Immature natural killer cell (primary cell): Measurements from ENCODE around the gene YAP1. TPM values are rescaled to one million over a fixed set of nuclear protein-coding genes. Genes with fewer than 3 reads are reported as not detected.

Experiments used
- DNase-seq, 3 donors: peaks; one replicate each; pipeline ENCODE4 v3.0.0; 2022; ENCODE audit warnings: mixed read lengths in 1 of 3
- H3K27ac Mint-ChIP-seq, 6 donors: one replicate each; pipeline ENCODE4 v1.8.0; 2020; ENCODE audit warnings: mixed read lengths in 6 of 6, mild to moderate bottlenecking in 5 of 6, inconsistent platforms in 4 of 6, moderate library complexity in 3 of 6
- H3K27me3 Mint-ChIP-seq, 3 donors: one replicate each; pipeline ENCODE4 v1.8.0; 2020 to 2021; ENCODE audit warnings: low read depth in 3 of 3, mild to moderate bottlenecking in 3 of 3, mixed read lengths in 3 of 3, moderate library complexity in 3 of 3, inconsistent platforms in 1 of 3
- H3K36me3 Mint-ChIP-seq, 3 donors: one replicate each; pipeline ENCODE4 v1.8.0; 2020; ENCODE audit warnings: mixed read lengths in 3 of 3, inconsistent platforms in 2 of 3, mild to moderate bottlenecking in 2 of 3
- H3K4me1 Mint-ChIP-seq, 2 donors: one replicate each; pipeline ENCODE4 v1.8.0; 2020; ENCODE audit warnings: inconsistent platforms in 2 of 2, mild to moderate bottlenecking in 2 of 2, mixed read lengths in 2 of 2, moderate library complexity in 1 of 2
- H3K4me3 Mint-ChIP-seq, 5 donors: one replicate each; pipeline ENCODE4 v1.8.0; 2020; ENCODE audit warnings: mild to moderate bottlenecking in 5 of 5, mixed read lengths in 5 of 5, inconsistent platforms in 3 of 5, moderate library complexity in 3 of 5
- H3K9me3 Mint-ChIP-seq, 6 donors: one replicate each; pipeline ENCODE4 v1.8.0; 2020; ENCODE audit warnings: mild to moderate bottlenecking in 6 of 6, mixed read lengths in 6 of 6, inconsistent platforms in 4 of 6, moderate library complexity in 3 of 6
- polyA plus RNA-seq, 3 donors: library from polyadenylated mRNA; unstranded; fragments of 300-500 nt; fragmentation: Illumina TruSeq; gene quantifications; one replicate each; pipeline ENCODE4 v1.2.3, GENCODE V29; 2021

Gene YAP1
- polyA plus RNA-seq, 3 donors from 2014 or later: not detected

GRCh38 chr11:102205805-102206204 lies 95.6 kb downstream of the YAP1 start:
- Mint-ChIP-seq H3K4me1 (no peaks in the 10 kb centered on the region), H3K27me3 (peaks cover 5 to 10% (median 7%) of the 10 kb centered on the region in 3 donors), H3K4me3 (no peak overlapping the region)

GRCh38 chr11:102208835-102209234 lies 98.6 kb downstream of the YAP1 start:
- H3K27ac Mint-ChIP-seq: no peak overlapping the region
- peaks cover 3 to 7% (median 5%) of the 10 kb centered on the region in 3 donors for H3K27me3 Mint-ChIP-seq
- no peak for DNase-seq
- H3K4me1 Mint-ChIP-seq: no peaks in the 10 kb centered on the region
- H3K36me3 Mint-ChIP-seq: no peaks in the 10 kb centered on the region
- no peak overlapping the region for H3K4me3 Mint-ChIP-seq
- peaks cover 0 to 2% (median 0%) of the 10 kb centered on the region in 6 donors for H3K9me3 Mint-ChIP-seq

More at GRCh38 chr11:102205805-102206204, 95.6 kb downstream of the YAP1 start:
- no peak for DNase-seq
- H3K36me3 Mint-ChIP-seq: no peaks in the 10 kb centered on the region
- peaks cover 0 to 2% (median 0%) of the 10 kb centered on the region in 6 donors for H3K9me3 Mint-ChIP-seq
- no peak overlapping the region for H3K27ac Mint-ChIP-seq

DNA sequence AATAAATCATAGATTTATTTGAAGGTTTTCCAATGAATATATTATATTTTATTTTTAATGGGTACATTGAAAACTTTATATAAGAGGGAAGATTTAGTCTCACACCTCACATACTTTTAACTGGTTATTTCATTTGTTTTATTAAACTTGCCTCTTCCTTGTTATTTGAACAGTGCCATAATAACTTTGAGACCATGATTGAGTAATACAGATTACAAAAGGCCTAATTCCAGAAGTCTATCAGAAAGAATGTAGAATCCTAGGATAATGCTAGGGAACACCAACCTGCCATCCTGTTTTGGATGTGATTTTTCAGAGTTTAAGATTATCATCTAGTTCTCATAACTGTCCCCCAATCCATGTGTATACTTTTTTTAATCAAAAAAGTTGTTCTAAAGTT lies 104.4 kb downstream of the YAP1 start:
- H3K27ac Mint-ChIP-seq: no peak overlapping the region
- no peaks in the 10 kb centered on the region for H3K9me3 Mint-ChIP-seq

GRCh38 chr11:102216433-102217075 lies 106.3 kb downstream of the YAP1 start:
- Mint-ChIP-seq H3K27ac (no peak overlapping the region), H3K27me3 (peaks cover 0 to 6% (median 3%) of the 10 kb centered on the region in 3 donors), H3K4me3 (no peak overlapping the region), H3K4me1 (no peaks in the 10 kb centered on the region), H3K36me3 (no peaks in the 10 kb centered on the region), H3K9me3 (peaks cover 0 to 2% (median 0%) of the 10 kb centered on the region in 6 donors)
- DNase-seq: no peak

More for the DNA sequence above, 104.4 kb downstream of the YAP1 start:
- Mint-ChIP-seq H3K36me3 (no peaks in the 10 kb centered on the region), H3K4me3 (no peak overlapping the region), H3K27me3 (peaks cover 0 to 5% (median 4%) of the 10 kb centered on the region in 3 donors), H3K4me1 (no peaks in the 10 kb centered on the region)
- DNase-seq: no peak

GRCh38 chr11:102220728-102221467 lies 110.7 kb downstream of the YAP1 start:
- no peak overlapping the region for H3K4me3 Mint-ChIP-seq
- no peaks in the 10 kb centered on the region for H3K4me1 Mint-ChIP-seq
- peaks cover 0 to 6% (median 5%) of the 10 kb centered on the region in 3 donors for H3K27me3 Mint-ChIP-seq
- no peaks in the 10 kb centered on the region for H3K36me3 Mint-ChIP-seq
- no peak overlapping the region for H3K27ac Mint-ChIP-seq
- no peak for DNase-seq
- H3K9me3 Mint-ChIP-seq: peaks cover 0 to 2% (median 0%) of the 10 kb centered on the region in 6 donors

DNA sequence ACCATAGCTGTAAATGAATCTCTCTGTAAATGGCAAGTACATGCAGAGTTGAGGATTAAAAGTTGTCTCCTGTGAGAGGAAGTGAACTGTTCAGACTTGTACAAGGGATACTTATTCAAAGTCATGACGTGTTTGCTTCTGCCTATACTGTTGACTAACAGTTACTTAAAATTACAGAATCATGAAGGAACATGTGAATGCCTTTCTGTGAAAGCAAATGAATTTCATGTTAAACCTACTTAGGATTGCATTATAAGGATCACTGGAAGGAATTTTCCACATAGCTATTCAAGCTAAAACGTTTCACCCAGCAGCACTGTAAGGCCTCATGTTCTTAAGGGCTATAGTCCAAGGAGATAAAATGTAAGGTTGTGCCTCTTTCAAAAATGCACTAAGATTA lies 113.6 kb downstream of the YAP1 start:
- H3K36me3 Mint-ChIP-seq: no peaks in the 10 kb centered on the region
- H3K27me3 Mint-ChIP-seq: peaks cover 0 to 5% (median 3%) of the 10 kb centered on the region in 3 donors
- peaks cover 0 to 4% (median 0%) of the 10 kb centered on the region in 6 donors for H3K9me3 Mint-ChIP-seq
- no peak overlapping the region for H3K4me3 Mint-ChIP-seq
- no peak for DNase-seq
- H3K4me1 Mint-ChIP-seq: no peaks in the 10 kb centered on the region
- no peak overlapping the region for H3K27ac Mint-ChIP-seq

GRCh38 chr11:102225689-102226568 lies 115.7 kb downstream of the YAP1 start:
- no peaks in the 10 kb centered on the region for H3K36me3 Mint-ChIP-seq
- no peak overlapping the region for H3K27ac Mint-ChIP-seq
- no peak overlapping the region for H3K4me3 Mint-ChIP-seq
- peaks cover 0 to 2% (median 2%) of the 10 kb centered on the region in 3 donors for H3K27me3 Mint-ChIP-seq
- peaks cover 0 to 4% (median 0%) of the 10 kb centered on the region in 6 donors for H3K9me3 Mint-ChIP-seq
- H3K4me1 Mint-ChIP-seq: no peaks in the 10 kb centered on the region
- no peak for DNase-seq

- Mint-ChIP-seq H3K4me1 (no peaks in the 10 kb centered on the region), H3K9me3 (peaks cover 0 to 4% (median 0%) of the 10 kb centered on the region in 6 donors), H3K27me3 (peaks cover 0 to 4% (median 2%) of the 10 kb centered on the region in 3 donors), H3K4me3 (no peak overlapping the region), H3K27ac (no peak overlapping the region), H3K36me3 (no peaks in the 10 kb centered on the region)
- no peak for DNase-seq
Observed at GRCh38 chr11:102226702-102227490, 116.6 kb downstream of the YAP1 start.

DNA sequence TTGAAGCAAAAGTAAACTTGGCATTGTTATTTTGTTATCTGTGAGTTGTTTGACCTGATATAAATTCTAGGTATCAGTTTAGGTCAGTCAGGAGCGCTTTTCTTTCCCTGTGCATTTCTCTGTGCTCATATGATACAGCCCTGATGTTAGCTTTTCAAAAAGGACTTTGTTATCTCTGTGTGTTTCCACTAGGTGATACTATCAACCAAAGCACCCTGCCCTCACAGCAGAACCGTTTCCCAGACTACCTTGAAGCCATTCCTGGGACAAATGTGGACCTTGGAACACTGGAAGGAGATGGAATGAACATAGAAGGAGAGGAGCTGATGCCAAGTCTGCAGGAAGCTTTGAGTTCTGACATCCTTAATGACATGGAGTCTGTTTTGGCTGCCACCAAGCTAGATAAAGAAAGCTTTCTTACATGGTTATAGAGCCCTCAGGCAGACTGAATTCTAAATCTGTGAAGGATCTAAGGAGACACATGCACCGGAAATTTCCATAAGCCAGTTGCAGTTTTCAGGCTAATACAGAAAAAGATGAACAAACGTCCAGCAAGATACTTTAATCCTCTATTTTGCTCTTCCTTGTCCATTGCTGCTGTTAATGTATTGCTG lies 119.4 kb downstream of the YAP1 start:
- Mint-ChIP-seq H3K9me3 (peaks cover 0 to 2% (median 0%) of the 10 kb centered on the region in 6 donors), H3K4me3 (no peak overlapping the region), H3K27ac (no peak overlapping the region), H3K27me3 (peaks cover 0 to 6% (median 3%) of the 10 kb centered on the region in 3 donors), H3K4me1 (no peaks in the 10 kb centered on the region), H3K36me3 (no peaks in the 10 kb centered on the region)
- DNase-seq: no peak

DNA sequence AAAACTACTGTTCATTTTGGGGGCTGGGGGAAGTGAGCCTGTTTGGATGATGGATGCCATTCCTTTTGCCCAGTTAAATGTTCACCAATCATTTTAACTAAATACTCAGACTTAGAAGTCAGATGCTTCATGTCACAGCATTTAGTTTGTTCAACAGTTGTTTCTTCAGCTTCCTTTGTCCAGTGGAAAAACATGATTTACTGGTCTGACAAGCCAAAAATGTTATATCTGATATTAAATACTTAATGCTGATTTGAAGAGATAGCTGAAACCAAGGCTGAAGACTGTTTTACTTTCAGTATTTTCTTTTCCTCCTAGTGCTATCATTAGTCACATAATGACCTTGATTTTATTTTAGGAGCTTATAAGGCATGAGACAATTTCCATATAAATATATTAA lies 119.9 kb downstream of the YAP1 start:
- H3K4me1 Mint-ChIP-seq: no peaks in the 10 kb centered on the region
- peaks cover 0 to 3% (median 0%) of the 10 kb centered on the region in 6 donors for H3K9me3 Mint-ChIP-seq
- H3K27me3 Mint-ChIP-seq: peaks cover 0 to 6% (median 3%) of the 10 kb centered on the region in 3 donors
- DNase-seq: no peak
- H3K4me3 Mint-ChIP-seq: no peak overlapping the region
- H3K27ac Mint-ChIP-seq: no peak overlapping the region
- no peaks in the 10 kb centered on the region for H3K36me3 Mint-ChIP-seq

- Mint-ChIP-seq H3K27ac (no peak overlapping the region), H3K9me3 (peaks cover 0 to 3% (median 0%) of the 10 kb centered on the region in 6 donors), H3K27me3 (peaks cover 0 to 6% (median 3%) of the 10 kb centered on the region in 3 donors), H3K4me3 (no peak overlapping the region), H3K36me3 (no peaks in the 10 kb centered on the region), H3K4me1 (no peaks in the 10 kb centered on the region)
- DNase-seq: no peak
Observed at GRCh38 chr11:102230911-102231310, 120.7 kb downstream of the YAP1 start.

- DNase-seq: no peak
- Mint-ChIP-seq H3K27ac (no peak overlapping the region), H3K4me3 (no peak overlapping the region), H3K27me3 (peaks cover 4 to 11% (median 5%) of the 10 kb centered on the region in 3 donors), H3K4me1 (no peaks in the 10 kb centered on the region), H3K36me3 (no peaks in the 10 kb centered on the region), H3K9me3 (peaks cover 0 to 5% (median 0%) of the 10 kb centered on the region in 6 donors)
Observed at GRCh38 chr11:102234779-102235439, 124.7 kb downstream of the YAP1 start.
